ENCODE measurements around the gene CLSTN3.
"Not testable (repeated sequence)": the region's sequence is repeated elsewhere in the genome, so short reads cannot be mapped to it uniquely, and the experiment has no call there.

CLSTN3 gene

GRCh38 chr12:7106082-7106481, 24.1 kb upstream of the CLSTN3 start:
- DNase-seq: no peak

- DNase-seq: not testable (repeated sequence)
Measured at GRCh38 chr12:7107181-7107580, 23.0 kb upstream of the CLSTN3 start.

GRCh38 chr12:7107636-7108002, 22.6 kb upstream of the CLSTN3 start:
- DNase-seq: peak in 1 of 2 experiments; percentile 26

- DNase-seq: peak; percentile 76 to 85
Measured at GRCh38 chr12:7108003-7108795, 22.0 kb upstream of the CLSTN3 start.

- DNase-seq: peak; percentile 63 to 73
Measured at GRCh38 chr12:7108796-7109571, 21.2 kb upstream of the CLSTN3 start, which contains the start of gene C1RL. C1RL (minus strand) TSS chr12:7109214; CDS start chr12:7109180, 34 bp downstream.

GRCh38 chr12:7109572-7109920, 20.6 kb upstream of the CLSTN3 start:
- no peak for DNase-seq

GRCh38 chr12:7110661-7111060, 19.5 kb upstream of the CLSTN3 start:
- DNase-seq: no peak

GRCh38 chr12:7112041-7112440, 18.1 kb upstream of the CLSTN3 start:
- DNase-seq: no peak

GRCh38 chr12:7113389-7113871, 16.7 kb upstream of the CLSTN3 start:
- peak; percentile 57 to 62 for DNase-seq

GRCh38 chr12:7114008-7114407, 16.2 kb upstream of the CLSTN3 start:
- no peak for DNase-seq

GRCh38 chr12:7114851-7115250, 15.3 kb upstream of the CLSTN3 start:
- no peak for DNase-seq

GRCh38 chr12:7116196-7116595, 14.0 kb upstream of the CLSTN3 start:
- no peak for DNase-seq

- DNase-seq: no peak
Measured at GRCh38 chr12:7116916-7117315, 13.3 kb upstream of the CLSTN3 start.

GRCh38 chr12:7117670-7118069, 12.5 kb upstream of the CLSTN3 start:
- DNase-seq: no peak

- DNase-seq: no peak
Measured at GRCh38 chr12:7118881-7119280, 11.3 kb upstream of the CLSTN3 start.

GRCh38 chr12:7120166-7120565, 10.0 kb upstream of the CLSTN3 start:
- DNase-seq: no peak

GRCh38 chr12:7121324-7121723, 8.8 kb upstream of the CLSTN3 start:
- no peak for DNase-seq

GRCh38 chr12:7122811-7123769, 7.1 kb upstream of the CLSTN3 start:
- DNase-seq: no peak

- DNase-seq: no peak
Measured at GRCh38 chr12:7123806-7124522, 6.2 kb upstream of the CLSTN3 start.

- no peak for DNase-seq
Measured at GRCh38 chr12:7125632-7126227, 4.4 kb upstream of the CLSTN3 start.

GRCh38 chr12:7127916-7128626, 2.1 kb upstream of the CLSTN3 start:
- DNase-seq: no peak

Measured in AML-193 (cell line).